SK-N-SH treated with all-trans-retinoic acid at 6 μM for 48 hours (cell line): ENCODE data around the gene PARD3.

ENCODE experiments used
- ZNF70 ChIP-seq: fragments of 450-650 bp; formaldehyde crosslinking; IDR thresholded peaks from 2 replicates; pipeline ENCODE4 v1.5.0; 2020; ENCODE audit warnings: mild to moderate bottlenecking, moderate library complexity
- ZNF8 ChIP-seq: fragments of 450-650 bp; formaldehyde crosslinking; IDR thresholded peaks from 2 replicates; pipeline ENCODE4 v1.5.0; 2020; ENCODE audit warnings: mild to moderate bottlenecking, moderate library complexity

- no peak for TF ChIP-seq ZNF70
- no peak for TF ChIP-seq ZNF8
Measured at GRCh38 chr10:34166823-34167222, 648.3 kb downstream of the PARD3 start.
